Neural cell (in vitro differentiated cells): ENCODE measurements around the gene BMAL1. TPM values are rescaled to one million over a fixed set of nuclear protein-coding genes. Genes with fewer than 3 reads are reported as not detected.

Experiments used
- H2AFZ ChIP-seq: fragments of 200-600, 300-800 bp; sonication (generic), shearing (Covaris generic); 2 replicates; pipeline ENCODE4 v1.6.0; 2014; ENCODE audit warnings: low read depth, mild to moderate bottlenecking, antibody characterized with exemption, low read length, moderate library complexity
- H3F3A ChIP-seq: fragments of 200-600 bp; shearing (Covaris generic); 2 replicates; pipeline ENCODE4 v1.6.1; 2016; ENCODE audit warnings: mild to moderate bottlenecking, moderate library complexity, mixed read lengths, antibody characterized with exemption, low read length; ENCODE audit not compliant: insufficient read depth, poor library complexity, severe bottlenecking
- H3K27ac ChIP-seq: fragments of 200-600, 300-800 bp; sonication (generic), shearing (Covaris generic); 2 replicates; pipeline ENCODE4 v1.5.1; 2014; ENCODE audit warnings: mild to moderate bottlenecking, low read length, moderate library complexity
- H3K27me3 ChIP-seq: fragments of 300-800, 200-600 bp; sonication (generic), shearing (Covaris generic); 2 replicates; pipeline ENCODE4 v1.6.0; 2014; ENCODE audit warnings: mild to moderate bottlenecking, low read depth, low read length, moderate library complexity; ENCODE audit not compliant: insufficient read depth
- H3K36me3 ChIP-seq: fragments of 300-800, 200-600 bp; sonication (generic), shearing (Covaris generic); 2 replicates; pipeline ENCODE4 v1.5.1; 2014; ENCODE audit warnings: mild to moderate bottlenecking, antibody characterized with exemption, low read length, moderate library complexity; ENCODE audit not compliant: insufficient read depth
- H3K4me2 ChIP-seq: fragments of 300-800, 200-600 bp; sonication (generic), shearing (Covaris generic); 2 replicates; pipeline ENCODE4 v1.6.0; 2014; ENCODE audit warnings: mild to moderate bottlenecking, low read length
- H3K4me3 ChIP-seq: fragments of 300-800, 200-600 bp; sonication (generic), shearing (Covaris generic); 2 replicates; pipeline ENCODE4 v1.5.1; 2014; ENCODE audit warnings: mild to moderate bottlenecking, low read length, moderate library complexity
- H3K79me2 ChIP-seq: fragments of 200-600 bp; shearing (Covaris generic); replicated peaks from 2 replicates; pipeline ENCODE4 v1.6.0; 2014; ENCODE audit warnings: mild to moderate bottlenecking, low read length, moderate library complexity; ENCODE audit not compliant: insufficient read depth
- H3K9ac ChIP-seq: fragments of 300-800, 200-600 bp; sonication (generic), shearing (Covaris generic); 2 replicates; pipeline ENCODE4 v1.6.1; 2016; ENCODE audit warnings: mild to moderate bottlenecking, low read length, mixed read lengths
- H3K9me2 ChIP-seq: fragments of 200-600 bp; shearing (Covaris generic); 2 replicates; pipeline ENCODE4 v1.6.1; 2016; ENCODE audit warnings: mild to moderate bottlenecking, low read length, mixed read lengths; ENCODE audit not compliant: insufficient read depth
- H3K9me3 ChIP-seq: fragments of 200-600, 300-800 bp; sonication (generic), shearing (Covaris generic); 2 replicates; pipeline ENCODE4 v1.6.1; 2016; ENCODE audit warnings: mild to moderate bottlenecking, mixed run types, low read length, moderate library complexity, mixed read lengths
- H4K20me1 ChIP-seq: fragments of 200-600 bp; shearing (Covaris generic); 2 replicates; pipeline ENCODE4 v1.6.1; 2016; ENCODE audit warnings: mild to moderate bottlenecking, mixed run types; ENCODE audit not compliant: insufficient read depth
- CTCF ChIP-seq: fragments of 450-650 bp; IDR thresholded peaks from 2 replicates; pipeline ENCODE4 v1.5.1; 2014; ENCODE audit warnings: antibody characterized with exemption, mild to moderate bottlenecking, moderate library complexity; ENCODE audit not compliant: poor library complexity, severe bottlenecking
- EP300 ChIP-seq: fragments of 450-650 bp; conservative IDR thresholded peaks from 2 replicates; pipeline ENCODE4 v1.6.1; 2014; ENCODE audit warnings: antibody characterized with exemption, mild to moderate bottlenecking, moderate library complexity; ENCODE audit not compliant: poor library complexity, severe bottlenecking
- MXI1 ChIP-seq: fragments of 450-650 bp; conservative IDR thresholded peaks from 2 replicates; pipeline ENCODE4 v1.6.1; 2014; ENCODE audit warnings: antibody characterized with exemption, mild to moderate bottlenecking; ENCODE audit not compliant: poor library complexity, severe bottlenecking
- POLR2AphosphoS5 ChIP-seq: IDR thresholded peaks from 2 replicates; pipeline ENCODE4 v1.6.1; 2012
- REST ChIP-seq: IDR thresholded peaks from 2 replicates; pipeline ENCODE4 v1.6.1; 2012; ENCODE audit warnings: borderline replicate concordance
- SMC3 ChIP-seq: fragments of 450-650 bp; conservative IDR thresholded peaks from 2 replicates; pipeline ENCODE4 v1.6.1; 2014; ENCODE audit warnings: antibody characterized with exemption, mild to moderate bottlenecking, moderate library complexity; ENCODE audit not compliant: poor library complexity
- TAF1 ChIP-seq: IDR thresholded peaks from 2 replicates; pipeline ENCODE4 v1.6.1; 2012; ENCODE audit warnings: low read depth
- polyA plus RNA-seq: library from polyadenylated mRNA; depleted of rRNA; stranded (reverse); fragments of >200 nt; gene quantifications from 2 replicates; pipeline ENCODE4 v1.2.3, GENCODE V29; 2014

BMAL1 gene
- polyA plus RNA-seq, 1 donor from 2014 or later, result 17.1 TPM

- Histone ChIP-seq H3K4me3 (no peak overlapping the region), H3K9me2 (no peaks in the 10 kb centered on the region), H2AFZ (no peak overlapping the region), H3K36me3 (no peaks in the 10 kb centered on the region), H3K27ac (no peak overlapping the region), H3K9ac (no peak overlapping the region), H4K20me1 (no peaks in the 10 kb centered on the region), H3K27me3 (no peaks in the 10 kb centered on the region), H3K9me3 (no peaks in the 10 kb centered on the region), H3K79me2 (no peaks in the 10 kb centered on the region), H3K4me2 (no peak overlapping the region), H3F3A (no peaks in the 10 kb centered on the region)
- TF ChIP-seq POLR2AphosphoS5, result no peak
- TF ChIP-seq MXI1, result no peak
- no peak for TF ChIP-seq TAF1
- no peak for TF ChIP-seq EP300
- TF ChIP-seq SMC3, result no peak
- TF ChIP-seq CTCF, result no peak
Observed at GRCh38 chr11:13291361-13291760, 13.8 kb downstream of the BMAL1 start.

- Histone ChIP-seq H3F3A (no peaks in the 10 kb centered on the region), H3K9me3 (no peaks in the 10 kb centered on the region), H3K36me3 (no peaks in the 10 kb centered on the region), H3K4me3 (no peak overlapping the region), H3K9ac (no peak overlapping the region), H3K79me2 (no peaks in the 10 kb centered on the region), H2AFZ (no peak overlapping the region), H4K20me1 (no peaks in the 10 kb centered on the region), H3K27me3 (no peaks in the 10 kb centered on the region), H3K9me2 (no peaks in the 10 kb centered on the region), H3K4me2 (no peak overlapping the region), H3K27ac (no peak overlapping the region)
- TF ChIP-seq EP300 (no peak), TAF1 (no peak), CTCF (no peak), REST (no peak), POLR2AphosphoS5 (no peak), SMC3 (no peak)
Observed at GRCh38 chr11:13291800-13292199, 14.2 kb downstream of the BMAL1 start.
